GM10266 (cell line): ENCODE data around the gene NPW.
A peak's percentile ranks its signal among the peaks of the same experiment; 100 is the strongest.

Experiments used
- DNase-seq: peaks from one replicate; pipeline ENCODE4 v3.0.0; 2012; ENCODE audit errors: extremely low spot score
- CTCF ChIP-seq: IDR thresholded peaks from 2 replicates; pipeline ENCODE4 v1.5.1; 2012; ENCODE audit warnings: mild to moderate bottlenecking, low read depth; ENCODE audit not compliant: control insufficient read depth, insufficient read depth; ENCODE audit errors: missing control alignments

Gene NPW

DNA sequence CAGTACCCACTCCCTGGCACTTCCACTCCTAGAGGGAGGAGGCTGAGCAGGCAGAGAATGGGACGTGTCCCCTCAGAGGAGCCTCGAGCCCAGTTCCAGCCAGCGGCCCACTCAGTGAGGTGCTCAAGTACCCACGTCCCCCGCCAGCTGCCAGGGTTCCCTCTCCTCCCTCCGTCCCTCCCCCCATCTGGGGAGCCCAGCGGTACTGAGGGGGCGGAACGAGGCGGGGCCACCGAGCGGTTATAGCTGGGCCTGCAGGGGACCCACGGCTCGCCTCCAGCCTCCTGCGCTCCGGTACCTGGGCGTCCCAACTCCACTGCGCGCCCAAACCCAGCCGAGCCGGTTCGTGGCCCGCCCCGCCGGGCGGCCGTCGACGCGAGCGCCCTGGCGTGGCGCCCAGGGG, at the start of gene NPW:
NPW (plus strand) TSS at position 268 of the 403 bp plus-strand sequence.
- TF ChIP-seq CTCF = no peak
- DNase-seq = no peak

DNA sequence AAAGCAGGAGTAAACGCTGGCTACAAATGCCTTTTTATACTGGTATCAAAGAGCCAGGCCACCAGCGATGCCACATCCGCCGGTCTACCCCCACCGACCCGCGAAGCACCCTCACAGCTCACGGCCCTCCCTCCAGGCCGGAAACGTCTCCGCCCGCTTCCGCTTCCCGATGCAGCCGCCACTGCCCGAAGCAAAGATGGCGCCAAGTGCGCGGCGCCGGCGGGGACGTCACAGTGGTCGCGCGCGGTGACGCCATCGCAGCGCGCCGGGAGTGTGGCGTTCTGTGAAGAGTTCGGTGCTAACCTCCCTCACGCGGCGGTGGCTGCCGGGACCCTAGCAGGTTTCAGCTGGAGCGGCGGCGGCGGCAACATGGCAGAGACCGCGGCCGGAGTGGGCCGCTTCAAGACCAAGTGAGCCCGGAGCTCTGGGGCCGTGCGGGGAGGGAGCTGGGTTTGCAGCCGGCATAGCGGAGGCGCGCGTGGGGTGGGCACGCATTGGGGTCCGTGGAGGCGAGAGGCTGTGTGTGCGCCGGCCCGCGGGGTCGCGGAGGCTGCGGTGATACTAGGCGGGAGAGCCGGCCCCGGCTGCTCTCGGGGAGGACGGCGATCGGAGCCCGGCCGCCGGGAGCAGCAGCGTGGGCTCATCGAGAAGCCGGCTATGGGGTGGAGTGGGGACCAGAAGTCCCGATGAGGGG, 47.6 kb upstream of the NPW start, which contains the start of gene TBL3:
TBL3 (plus strand) TSS at position 258 of the 694 bp plus-strand sequence; CDS start at position 370, 112 bp downstream.
- no peak for TF ChIP-seq CTCF
- peak; percentile 97 for DNase-seq

DNA sequence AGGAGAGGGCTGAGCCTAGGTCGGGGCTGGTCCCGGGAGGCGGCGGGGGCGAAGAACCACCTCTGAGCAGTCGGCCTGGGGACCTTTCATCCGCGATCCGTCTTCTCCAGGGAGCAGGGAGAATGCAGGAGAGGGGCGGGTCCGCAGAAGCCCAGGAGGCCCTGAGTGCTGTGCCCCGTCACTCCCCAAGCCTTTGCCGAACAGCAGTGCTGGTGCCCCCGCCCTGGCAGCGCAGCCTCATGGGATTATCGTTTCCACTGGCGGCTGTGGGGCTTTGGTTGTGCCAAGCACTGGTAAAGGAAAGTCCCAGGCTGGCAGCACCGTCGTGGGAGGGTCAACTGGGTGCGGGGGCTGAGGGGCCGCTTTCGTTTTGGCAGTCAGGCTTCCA, 47.1 kb upstream of the NPW start:
- TF ChIP-seq CTCF = no peak
- DNase-seq = no peak

DNA sequence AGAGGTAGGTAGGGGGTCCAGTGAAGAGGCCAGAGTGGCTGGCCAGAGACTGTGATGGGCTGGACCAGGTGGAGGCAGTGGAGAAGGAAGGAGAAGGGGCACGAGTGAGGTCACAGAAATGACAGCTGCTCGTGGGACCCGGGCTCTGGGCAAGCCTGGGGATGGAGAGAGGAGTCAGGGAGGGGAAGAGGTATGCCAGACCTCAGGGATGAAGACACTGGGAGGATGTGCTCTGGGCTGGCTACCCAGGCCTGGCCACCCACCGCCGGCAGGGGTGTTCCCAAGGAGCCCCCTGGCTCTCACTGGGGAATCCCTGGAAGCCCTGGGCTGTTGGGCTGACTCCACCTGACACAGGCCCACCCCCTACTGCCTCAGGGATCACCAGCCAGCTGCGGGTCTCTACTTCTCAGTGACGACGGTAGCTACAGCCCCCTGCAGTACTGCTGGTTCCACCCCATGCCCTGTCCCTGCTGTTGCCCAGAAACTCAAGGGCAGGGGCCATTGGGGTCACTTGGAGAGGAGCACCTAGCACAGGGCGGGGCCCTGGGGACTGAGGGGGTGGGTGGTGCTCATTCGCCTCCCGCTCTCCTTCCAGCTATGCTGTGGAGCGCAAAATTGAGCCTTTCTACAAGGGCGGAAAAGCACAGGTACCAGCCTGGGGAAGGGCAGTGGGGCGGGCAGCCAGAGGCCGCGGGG, 46.0 kb upstream of the NPW start:
- DNase-seq = no peak
- no peak for TF ChIP-seq CTCF

DNA sequence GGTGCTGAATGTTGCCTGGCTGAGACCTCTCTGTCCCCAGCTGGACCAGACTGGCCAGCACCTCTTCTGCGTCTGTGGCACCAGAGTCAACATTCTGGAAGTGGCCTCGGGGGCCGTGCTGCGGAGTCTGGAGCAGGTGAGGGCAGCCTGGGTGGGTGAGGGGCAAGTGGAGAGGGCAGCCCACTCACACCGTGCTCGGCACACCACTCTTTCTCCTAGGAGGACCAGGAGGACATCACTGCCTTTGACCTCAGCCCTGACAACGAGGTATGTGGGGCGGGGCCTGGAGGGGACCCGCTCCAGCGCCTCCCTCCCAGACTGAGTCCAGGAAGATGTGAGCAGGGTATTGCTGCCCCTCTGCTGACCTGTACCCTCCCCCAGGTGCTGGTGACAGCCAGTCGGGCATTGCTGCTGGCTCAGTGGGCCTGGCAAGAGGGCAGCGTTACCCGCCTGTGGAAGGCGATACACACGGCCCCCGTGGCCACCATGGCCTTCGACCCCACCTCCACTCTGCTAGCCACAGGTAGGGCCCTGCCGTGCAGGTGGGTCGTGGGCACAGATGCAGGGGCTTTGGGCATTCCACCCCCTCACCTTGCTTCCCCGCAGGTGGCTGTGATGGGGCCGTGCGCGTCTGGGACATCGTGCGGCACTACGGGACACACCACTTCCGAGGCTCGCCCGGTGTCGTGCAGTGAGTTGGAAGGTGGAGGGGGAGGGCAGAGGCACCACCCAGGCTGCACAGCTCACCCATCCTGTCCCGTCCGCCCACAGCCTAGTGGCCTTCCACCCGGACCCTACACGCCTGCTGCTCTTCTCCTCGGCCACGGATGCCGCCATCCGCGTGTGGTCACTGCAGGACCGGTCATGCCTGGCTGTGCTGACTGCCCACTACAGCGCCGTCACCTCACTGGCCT, 45.2 kb upstream of the NPW start:
- DNase-seq = no peak
- no peak for TF ChIP-seq CTCF

DNA sequence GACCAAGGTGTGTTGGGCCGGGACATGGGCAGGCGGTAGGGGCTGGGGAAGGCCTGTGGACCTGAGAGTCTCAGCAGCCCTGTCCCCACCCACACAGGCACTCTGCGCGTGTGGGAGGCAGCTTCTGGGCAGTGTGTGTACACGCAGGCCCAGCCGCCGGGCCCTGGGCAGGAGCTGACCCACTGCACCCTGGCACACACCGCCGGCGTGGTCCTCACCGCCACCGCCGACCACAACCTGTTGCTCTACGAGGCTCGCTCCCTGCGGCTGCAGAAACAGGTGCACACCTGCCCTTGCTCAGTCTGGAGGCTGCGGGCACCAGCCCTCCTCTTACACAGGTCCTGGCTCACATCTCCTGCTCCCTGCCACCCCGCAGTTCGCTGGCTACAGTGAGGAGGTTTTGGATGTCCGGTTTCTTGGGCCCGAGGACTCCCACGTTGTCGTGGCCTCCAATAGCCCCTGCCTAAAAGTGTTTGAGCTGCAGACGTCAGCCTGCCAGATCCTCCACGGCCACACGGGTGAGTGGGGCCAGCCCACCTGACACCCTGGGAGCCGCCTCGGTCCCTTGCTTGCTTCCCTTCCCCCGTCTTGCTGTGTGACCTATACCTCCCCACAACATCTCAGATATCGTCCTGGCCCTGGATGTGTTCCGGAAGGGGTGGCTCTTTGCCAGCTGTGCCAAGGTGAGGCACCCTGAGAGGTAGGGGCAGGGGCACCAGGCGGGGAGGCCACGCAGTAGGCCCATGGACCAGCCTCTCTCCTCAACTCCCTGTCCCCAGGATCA, 44.0 kb upstream of the NPW start:
- no peak for DNase-seq
- no peak for TF ChIP-seq CTCF
